ENCODE measurements around the gene ABCB10. TPM values are rescaled to one million over a fixed set of nuclear protein-coding genes. Genes with fewer than 3 reads are reported as not detected.
A peak's percentile ranks its signal among the peaks of the same experiment; 100 is the strongest.

Gene ABCB10
- polyA plus RNA-seq (2013): 7.7 and 7.9 TPM in 2 replicates

- peaks cover 8% of the 10 kb centered on the region for H3K79me2 ChIP-seq (ENCODE audit: control insufficient read depth, insufficient read depth, low read length, poor library complexity)
Measured at GRCh38 chr1:229558460-229559335, at the start of gene ABCB10. TSS of gene ABCB10 (minus strand) at chr1:229558707. CDS start at chr1:229558652, 55 bp downstream.

GRCh38 chr1:229607370-229607769, 48.9 kb upstream of the ABCB10 start:
- Histone ChIP-seq H2AK5ac (ENCODE audit: low read length) (no peak overlapping the region), H2AFZ (ENCODE audit: insufficient read depth, low read length, poor library complexity) (no peak overlapping the region), H3K9ac (ENCODE audit: low read length) (no peak overlapping the region), H4K12ac (ENCODE audit: low read depth, low read length) (no peak overlapping the region), H2BK12ac (ENCODE audit: low read length) (no peak overlapping the region), H3K4me3 (ENCODE audit: low read depth, low read length) (no peak overlapping the region), H3K9me3 (ENCODE audit: insufficient read depth, low read depth, low read length) (no peaks in the 10 kb centered on the region), H3K27me3 (ENCODE audit: insufficient read depth, low read length) (no peaks in the 10 kb centered on the region), H3K4ac (ENCODE audit: low read depth, low read length) (no peak overlapping the region), H3K36me3 (ENCODE audit: control insufficient read depth in 1 of 2, insufficient read depth in 2 of 2, low read length in 2 of 2) (peaks cover 12 to 38% of the 10 kb centered on the region in 2 experiments), H3K79me1 (ENCODE audit: low read length) (no peaks in the 10 kb centered on the region), H3K4me1 (ENCODE audit: control insufficient read depth in 1 of 2, insufficient read depth in 2 of 2, low read length in 2 of 2) (no peaks in the 10 kb centered on the region), H3K18ac (ENCODE audit: low read length) (no peak overlapping the region), H3K79me2 (ENCODE audit: control insufficient read depth, insufficient read depth, low read length, poor library complexity) (no peaks in the 10 kb centered on the region), H2BK120ac (ENCODE audit: insufficient read depth, low read length, poor library complexity) (no peak overlapping the region), H3K4me2 (ENCODE audit: low read length) (no peak overlapping the region), H2BK5ac (ENCODE audit: low read depth, low read length, poor library complexity) (no peak overlapping the region), H3K14ac (ENCODE audit: low read length) (no peak overlapping the region), H3K23ac (ENCODE audit: low read length) (no peak overlapping the region), H4K91ac (ENCODE audit: low read depth, low read length) (no peak overlapping the region), H4K8ac (ENCODE audit: low read depth, low read length) (no peak overlapping the region), H3K27ac (ENCODE audit: low read depth, low read length) (no peak overlapping the region)
- no CpG with 5 or more reads among the region's 2 CpGs for WGBS (ENCODE audit: extremely low coverage, insufficient coverage, insufficient read length)
- no peak for DNase-seq

More at GRCh38 chr1:229558460-229559335, at the start of gene ABCB10:
- peak within 1 kb of the TSS; percentile 93 for H4K12ac ChIP-seq (ENCODE audit: low read depth, low read length)
- peak within 1 kb of the TSS; percentile 97 for H3K4me3 ChIP-seq (ENCODE audit: low read depth, low read length)
- H3K9me3 ChIP-seq (ENCODE audit: insufficient read depth, low read depth, low read length): no peaks in the 10 kb centered on the region
- peak within 1 kb of the TSS; percentile 94 for H3K18ac ChIP-seq (ENCODE audit: low read length)
- no peak within 1 kb of the TSS for H2BK12ac ChIP-seq (ENCODE audit: low read length)
- peak within 1 kb of the TSS; percentile 76 for H2BK5ac ChIP-seq (ENCODE audit: low read depth, low read length, poor library complexity)
- no CpG with 5 or more reads among the region's 109 CpGs for WGBS (ENCODE audit: extremely low coverage, insufficient coverage, insufficient read length)
- peak within 1 kb of the TSS; percentile 72 for H3K4ac ChIP-seq (ENCODE audit: low read depth, low read length)
- peak within 1 kb of the TSS; percentile 91 for H3K27ac ChIP-seq (ENCODE audit: low read depth, low read length)
- H2AK5ac ChIP-seq (ENCODE audit: low read length): no peak within 1 kb of the TSS
- H3K36me3 ChIP-seq (ENCODE audit: control insufficient read depth in 1 of 2, insufficient read depth in 2 of 2, low read length in 2 of 2): peaks cover 0 to 2% of the 10 kb centered on the region in 2 experiments
- peaks cover 10% of the 10 kb centered on the region for H3K79me1 ChIP-seq (ENCODE audit: low read length)
- peak within 1 kb of the TSS; percentile 92 for H2AFZ ChIP-seq (ENCODE audit: insufficient read depth, low read length, poor library complexity)
- peak; percentile 98 to 99 for DNase-seq
- H3K23ac ChIP-seq (ENCODE audit: low read length): no peak within 1 kb of the TSS
- peak within 1 kb of the TSS; percentile 96 for H3K14ac ChIP-seq (ENCODE audit: low read length)
- H3K27me3 ChIP-seq (ENCODE audit: insufficient read depth, low read length): no peaks in the 10 kb centered on the region
- H2BK120ac ChIP-seq (ENCODE audit: insufficient read depth, low read length, poor library complexity): peak within 1 kb of the TSS; percentile 75
- H4K91ac ChIP-seq (ENCODE audit: low read depth, low read length): peak within 1 kb of the TSS; percentile 87
- H3K9ac ChIP-seq (ENCODE audit: low read length): peak within 1 kb of the TSS; percentile 92
- peak within 1 kb of the TSS; percentile 92 for H3K4me2 ChIP-seq (ENCODE audit: low read length)
- peaks cover 0 to 10% of the 10 kb centered on the region in 2 experiments for H3K4me1 ChIP-seq (ENCODE audit: control insufficient read depth in 1 of 2, insufficient read depth in 2 of 2, low read length in 2 of 2)
- peak within 1 kb of the TSS; percentile 90 for H4K8ac ChIP-seq (ENCODE audit: low read depth, low read length)

GRCh38 chr1:229603371-229604005, 45.0 kb upstream of the ABCB10 start:
- H3K4me3 ChIP-seq (ENCODE audit: low read depth, low read length): no peak overlapping the region
- no peak overlapping the region for H3K23ac ChIP-seq (ENCODE audit: low read length)
- H4K8ac ChIP-seq (ENCODE audit: low read depth, low read length): no peak overlapping the region
- H2BK120ac ChIP-seq (ENCODE audit: insufficient read depth, low read length, poor library complexity): no peak overlapping the region
- no peak overlapping the region for H4K12ac ChIP-seq (ENCODE audit: low read depth, low read length)
- H2AFZ ChIP-seq (ENCODE audit: insufficient read depth, low read length, poor library complexity): no peak overlapping the region
- no peak overlapping the region for H2BK12ac ChIP-seq (ENCODE audit: low read length)
- H2AK5ac ChIP-seq (ENCODE audit: low read length): no peak overlapping the region
- H3K18ac ChIP-seq (ENCODE audit: low read length): no peak overlapping the region
- H3K4me1 ChIP-seq (ENCODE audit: control insufficient read depth in 1 of 2, insufficient read depth in 2 of 2, low read length in 2 of 2): no peaks in the 10 kb centered on the region
- no peak overlapping the region for H3K4ac ChIP-seq (ENCODE audit: low read depth, low read length)
- no peaks in the 10 kb centered on the region for H3K79me1 ChIP-seq (ENCODE audit: low read length)
- H3K14ac ChIP-seq (ENCODE audit: low read length): no peak overlapping the region
- no CpG with 5 or more reads among the region's 7 CpGs for WGBS (ENCODE audit: extremely low coverage, insufficient coverage, insufficient read length)
- no peaks in the 10 kb centered on the region for H3K27me3 ChIP-seq (ENCODE audit: insufficient read depth, low read length)
- no peak overlapping the region for H3K9ac ChIP-seq (ENCODE audit: low read length)
- H3K27ac ChIP-seq (ENCODE audit: low read depth, low read length): no peak overlapping the region
- DNase-seq: no peak
- H3K9me3 ChIP-seq (ENCODE audit: insufficient read depth, low read depth, low read length): no peaks in the 10 kb centered on the region
- no peaks in the 10 kb centered on the region for H3K79me2 ChIP-seq (ENCODE audit: control insufficient read depth, insufficient read depth, low read length, poor library complexity)
- no peak overlapping the region for H2BK5ac ChIP-seq (ENCODE audit: low read depth, low read length, poor library complexity)
- no peak overlapping the region for H4K91ac ChIP-seq (ENCODE audit: low read depth, low read length)
- no peak overlapping the region for H3K4me2 ChIP-seq (ENCODE audit: low read length)
- H3K36me3 ChIP-seq (ENCODE audit: control insufficient read depth in 1 of 2, insufficient read depth in 2 of 2, low read length in 2 of 2): peaks cover 9 to 24% of the 10 kb centered on the region in 2 experiments

GRCh38 chr1:229600229-229600628, 41.7 kb upstream of the ABCB10 start:
- no peak for DNase-seq
- H2AK5ac ChIP-seq (ENCODE audit: low read length): no peak overlapping the region
- H3K4me1 ChIP-seq (ENCODE audit: control insufficient read depth in 1 of 2, insufficient read depth in 2 of 2, low read length in 2 of 2): no peaks in the 10 kb centered on the region
- WGBS (ENCODE audit: extremely low coverage, insufficient coverage, insufficient read length): no CpG with 5 or more reads among the region's 5 CpGs
- H3K79me1 ChIP-seq (ENCODE audit: low read length): no peaks in the 10 kb centered on the region
- H4K12ac ChIP-seq (ENCODE audit: low read depth, low read length): no peak overlapping the region
- no peaks in the 10 kb centered on the region for H3K27me3 ChIP-seq (ENCODE audit: insufficient read depth, low read length)
- H3K4me2 ChIP-seq (ENCODE audit: low read length): no peak overlapping the region
- no peak overlapping the region for H3K14ac ChIP-seq (ENCODE audit: low read length)
- peaks cover 10 to 25% of the 10 kb centered on the region in 2 experiments for H3K36me3 ChIP-seq (ENCODE audit: control insufficient read depth in 1 of 2, insufficient read depth in 2 of 2, low read length in 2 of 2)
- no peak overlapping the region for H4K8ac ChIP-seq (ENCODE audit: low read depth, low read length)
- no peak overlapping the region for H2AFZ ChIP-seq (ENCODE audit: insufficient read depth, low read length, poor library complexity)
- H2BK120ac ChIP-seq (ENCODE audit: insufficient read depth, low read length, poor library complexity): no peak overlapping the region
- H4K91ac ChIP-seq (ENCODE audit: low read depth, low read length): no peak overlapping the region
- no peak overlapping the region for H3K4me3 ChIP-seq (ENCODE audit: low read depth, low read length)
- H3K27ac ChIP-seq (ENCODE audit: low read depth, low read length): no peak overlapping the region
- H3K79me2 ChIP-seq (ENCODE audit: control insufficient read depth, insufficient read depth, low read length, poor library complexity): no peaks in the 10 kb centered on the region
- H3K9me3 ChIP-seq (ENCODE audit: insufficient read depth, low read depth, low read length): no peaks in the 10 kb centered on the region
- no peak overlapping the region for H2BK5ac ChIP-seq (ENCODE audit: low read depth, low read length, poor library complexity)
- H2BK12ac ChIP-seq (ENCODE audit: low read length): no peak overlapping the region
- H3K4ac ChIP-seq (ENCODE audit: low read depth, low read length): no peak overlapping the region
- no peak overlapping the region for H3K18ac ChIP-seq (ENCODE audit: low read length)
- no peak overlapping the region for H3K9ac ChIP-seq (ENCODE audit: low read length)
- H3K23ac ChIP-seq (ENCODE audit: low read length): no peak overlapping the region

Data from trophoblast cell (in vitro differentiated cells and primary cell).